Progenitor cell of endocrine pancreas (in vitro differentiated cells): ENCODE results near the gene CXCL6. TPM values are rescaled to one million over a fixed set of nuclear protein-coding genes. Genes with fewer than 3 reads are reported as not detected.

ENCODE experiments used
- DNase-seq: peaks from one replicate; pipeline ENCODE4 v3.0.0; 2021; ENCODE audit warnings: low spot score; ENCODE audit not compliant: unreplicated experiment
- H3K27ac Mint-ChIP-seq: 2 replicates; pipeline ENCODE4 v1.8.0; 2021; ENCODE audit warnings: mild to moderate bottlenecking, moderate library complexity, mixed read lengths
- H3K27me3 Mint-ChIP-seq: 2 replicates; pipeline ENCODE4 v1.8.0; 2021; ENCODE audit warnings: mixed read lengths
- H3K36me3 Mint-ChIP-seq: 2 replicates; pipeline ENCODE4 v1.8.0; 2022; ENCODE audit warnings: mixed read lengths; ENCODE audit not compliant: insufficient read depth
- H3K4me1 Mint-ChIP-seq: 2 replicates; pipeline ENCODE4 v1.8.0; 2021; ENCODE audit warnings: low read depth, mixed read lengths
- H3K4me3 Mint-ChIP-seq: 2 replicates; pipeline ENCODE4 v1.8.0; 2021; ENCODE audit warnings: low read depth, mild to moderate bottlenecking, moderate library complexity, mixed read lengths
- H3K9me3 Mint-ChIP-seq: 2 replicates; pipeline ENCODE4 v1.8.0; 2021; ENCODE audit warnings: low read depth, mixed read lengths
- CTCF ChIP-seq: fragments of 200-600 bp; sonication (generic); IDR thresholded peaks from one replicate; pipeline ENCODE4 v1.5.0; 2021; ENCODE audit warnings: antibody characterized with exemption, mild to moderate bottlenecking; ENCODE audit not compliant: unreplicated experiment
- total RNA-seq: library from RNA; stranded (reverse); gene quantifications from 2 replicates; pipeline ENCODE4 v1.2.1, GENCODE V29; 2021

The CXCL6 gene
- total RNA-seq, 1 donor from 2014 or later, result 1.1 TPM

- Mint-ChIP-seq H3K36me3 (no peaks in the 10 kb centered on the region), H3K9me3 (no peaks in the 10 kb centered on the region), H3K4me3 (no peak overlapping the region), H3K27ac (no peak overlapping the region), H3K4me1 (peaks cover 20% of the 10 kb centered on the region), H3K27me3 (peaks cover 22% of the 10 kb centered on the region)
- no peak for DNase-seq
- no peak for TF ChIP-seq CTCF
These were observed 28.5 kb downstream of the CXCL6 start for GRCh38 chr4:73864961-73865360.

GRCh38 chr4:73865431-73866096, 29.1 kb downstream of the CXCL6 start:
- Mint-ChIP-seq H3K27ac (no peak overlapping the region), H3K4me3 (no peak overlapping the region), H3K4me1 (peaks cover 15% of the 10 kb centered on the region), H3K36me3 (no peaks in the 10 kb centered on the region), H3K27me3 (peaks cover 28% of the 10 kb centered on the region), H3K9me3 (no peaks in the 10 kb centered on the region)
- no peak for DNase-seq
- no peak for TF ChIP-seq CTCF

- peaks cover 34% of the 10 kb centered on the region for H3K27me3 Mint-ChIP-seq
- H3K27ac Mint-ChIP-seq, result no peak overlapping the region
- no peak overlapping the region for H3K4me3 Mint-ChIP-seq
- peaks cover 14% of the 10 kb centered on the region for H3K4me1 Mint-ChIP-seq
- DNase-seq, result no peak
- no peaks in the 10 kb centered on the region for H3K9me3 Mint-ChIP-seq
- no peaks in the 10 kb centered on the region for H3K36me3 Mint-ChIP-seq
- TF ChIP-seq CTCF, result no peak
These were observed 29.8 kb downstream of the CXCL6 start for GRCh38 chr4:73866246-73866645.

- TF ChIP-seq CTCF, result no peak
- H3K27me3 Mint-ChIP-seq, result peaks cover 41% of the 10 kb centered on the region
- no peak overlapping the region for H3K4me3 Mint-ChIP-seq
- peaks cover 11% of the 10 kb centered on the region for H3K4me1 Mint-ChIP-seq
- H3K9me3 Mint-ChIP-seq, result no peaks in the 10 kb centered on the region
- H3K36me3 Mint-ChIP-seq, result no peaks in the 10 kb centered on the region
- H3K27ac Mint-ChIP-seq, result no peak overlapping the region
- no peak for DNase-seq
These were observed 31.3 kb downstream of the CXCL6 start for GRCh38 chr4:73867783-73868182.

GRCh38 chr4:73868206-73869129, 32.0 kb downstream of the CXCL6 start:
- no peaks in the 10 kb centered on the region for H3K36me3 Mint-ChIP-seq
- TF ChIP-seq CTCF, result no peak
- no peak for DNase-seq
- peaks cover 43% of the 10 kb centered on the region for H3K27me3 Mint-ChIP-seq
- H3K9me3 Mint-ChIP-seq, result no peaks in the 10 kb centered on the region
- no peak overlapping the region for H3K27ac Mint-ChIP-seq
- H3K4me1 Mint-ChIP-seq, result peaks cover 11% of the 10 kb centered on the region
- H3K4me3 Mint-ChIP-seq, result peak overlapping the region; percentile 83
